Endodermal cell (in vitro differentiated cells): Measurements from ENCODE around the gene LIPC. TPM values are rescaled to one million over a fixed set of nuclear protein-coding genes. Genes with fewer than 3 reads are reported as not detected.
A peak's percentile ranks its signal among the peaks of the same experiment; 100 is the strongest.

Experiments
- DNase-seq: peaks from one replicate; pipeline ENCODE4 v3.0.0-alpha.2; 2017
- H3K27ac ChIP-seq: 2 replicates; pipeline ENCODE4 v1.5.1; 2013; ENCODE audit warnings: mild to moderate bottlenecking, low read depth, low read length, moderate library complexity
- H3K27me3 ChIP-seq: 2 replicates; pipeline ENCODE4 v1.6.1; 2013; ENCODE audit warnings: mild to moderate bottlenecking, low read length, moderate library complexity; ENCODE audit not compliant: insufficient read depth, control insufficient read depth, poor library complexity, severe bottlenecking
- H3K36me3 ChIP-seq: 2 replicates; pipeline ENCODE4 v1.7.0; 2013; ENCODE audit warnings: mild to moderate bottlenecking, low read length, moderate library complexity; ENCODE audit not compliant: control insufficient read depth, insufficient read depth
- H3K4me1 ChIP-seq: one replicate; pipeline ENCODE4 v1.7.0; 2013; ENCODE audit warnings: low read length; ENCODE audit not compliant: control insufficient read depth, insufficient read depth
- H3K4me3 ChIP-seq: 2 replicates; pipeline ENCODE4 v1.5.1; 2013; ENCODE audit warnings: mild to moderate bottlenecking, low read length, moderate library complexity
- H3K9ac ChIP-seq: 2 replicates; pipeline ENCODE4 v1.6.1; 2013; ENCODE audit warnings: mild to moderate bottlenecking, low read length, moderate library complexity; ENCODE audit not compliant: poor library complexity, severe bottlenecking; ENCODE audit errors: extremely low read depth
- H3K9me3 ChIP-seq: 2 replicates; pipeline ENCODE4 v1.6.1; 2013; ENCODE audit warnings: mild to moderate bottlenecking, low read length, moderate library complexity; ENCODE audit not compliant: control insufficient read depth
- H3K27ac Mint-ChIP-seq: 2 replicates; pipeline ENCODE4 v1.8.0; 2020; ENCODE audit warnings: mixed read lengths
- H3K27me3 Mint-ChIP-seq: 2 replicates; pipeline ENCODE4 v1.8.0; 2021; ENCODE audit warnings: mild to moderate bottlenecking, mixed read lengths; ENCODE audit not compliant: insufficient read depth
- H3K36me3 Mint-ChIP-seq: 2 replicates; pipeline ENCODE4 v1.8.0; 2020; ENCODE audit warnings: low read depth, mixed read lengths
- H3K4me1 Mint-ChIP-seq: 2 replicates; pipeline ENCODE4 v1.8.0; 2020; ENCODE audit warnings: mixed read lengths
- H3K4me3 Mint-ChIP-seq: 2 replicates; pipeline ENCODE4 v1.8.0; 2020; ENCODE audit warnings: mild to moderate bottlenecking, moderate library complexity, mixed read lengths
- H3K9me3 Mint-ChIP-seq: 2 replicates; pipeline ENCODE4 v1.8.0; 2020; ENCODE audit warnings: mild to moderate bottlenecking, mixed read lengths
- CTCF ChIP-seq: fragments of 200-600 bp; sonication (generic); conservative IDR thresholded peaks from 2 replicates; pipeline ENCODE4 v1.5.0; 2021; ENCODE audit warnings: antibody characterized with exemption, mild to moderate bottlenecking
- WGBS, 2 experiments: methylation state at CpG; one replicate each; pipeline versions ENCODE4 v1.1.5 to v1.1.7; 2013; ENCODE audit warnings: missing lambda C conversion rate in 2 of 2, mixed read lengths in 1 of 2; ENCODE audit not compliant: insufficient coverage in 1 of 2, insufficient read length in 1 of 2; 5-methylcytosine and 5-hydroxymethylcytosine counted together
- total RNA-seq, 2 donors: library from RNA; stranded (reverse); fragmentation: NEBNext Ultra II Directional in 1 of 2; extraction: Animal tissue kit (Norgen Biotek cat#: 25700) in 1 of 2; gene quantifications; 2 replicates in 1 of 2; 3 replicates in 1 of 2; pipeline ENCODE4 v1.2.1, GENCODE V29; 2021

Gene LIPC
- total RNA-seq, 2 donors from 2014 or later = not detected

DNA sequence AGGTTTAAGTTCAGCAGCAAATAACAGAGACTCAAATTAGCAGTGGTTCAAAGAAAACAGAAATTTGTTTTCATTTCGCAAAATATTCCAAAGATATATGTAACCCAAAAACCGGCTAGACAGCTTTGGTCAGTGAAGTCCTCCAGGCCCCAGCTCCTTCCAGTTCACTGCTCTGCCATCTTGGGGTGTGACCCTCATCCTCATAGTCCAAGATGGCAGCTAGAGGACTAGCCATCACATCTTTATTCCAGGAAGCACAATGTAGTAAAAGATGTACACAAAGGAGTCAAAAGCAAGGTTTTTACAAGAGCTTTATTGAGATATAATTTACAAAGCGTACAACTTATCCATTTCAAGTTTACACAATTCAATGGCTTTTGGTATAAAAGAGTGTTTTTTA lies 107.1 kb downstream of the LIPC start:
- TF ChIP-seq CTCF = no peak
- no peaks in the 10 kb centered on the region for H3K9me3 Mint-ChIP-seq
- Histone ChIP-seq H3K9ac (no peak overlapping the region), H3K27ac (no peak overlapping the region), H3K36me3 (no peaks in the 10 kb centered on the region), H3K4me3 (no peak overlapping the region), H3K9me3 (no peaks in the 10 kb centered on the region), H3K27me3 (no peaks in the 10 kb centered on the region), H3K4me1 (no peaks in the 10 kb centered on the region)
- no peaks in the 10 kb centered on the region for H3K27me3 Mint-ChIP-seq
- no peaks in the 10 kb centered on the region for H3K36me3 Mint-ChIP-seq
- no peak overlapping the region for H3K4me3 Mint-ChIP-seq
- no peak overlapping the region for H3K27ac Mint-ChIP-seq
- peaks cover 11% of the 10 kb centered on the region for H3K4me1 Mint-ChIP-seq
- DNase-seq = no peak
- WGBS, 2 experiments = 92 to 93% methylated on average over 2 of the region's 3 CpGs

GRCh38 chr15:58539548-58539947 lies 107.8 kb downstream of the LIPC start:
- Histone ChIP-seq H3K27me3 (no peaks in the 10 kb centered on the region), H3K36me3 (no peaks in the 10 kb centered on the region), H3K9me3 (no peaks in the 10 kb centered on the region), H3K4me1 (no peaks in the 10 kb centered on the region), H3K4me3 (no peak overlapping the region), H3K27ac (no peak overlapping the region), H3K9ac (no peak overlapping the region)
- no peaks in the 10 kb centered on the region for H3K9me3 Mint-ChIP-seq
- H3K27ac Mint-ChIP-seq = no peak overlapping the region
- DNase-seq = peak; percentile 22
- H3K4me3 Mint-ChIP-seq = no peak overlapping the region
- H3K4me1 Mint-ChIP-seq = peaks cover 11% of the 10 kb centered on the region
- H3K27me3 Mint-ChIP-seq = no peaks in the 10 kb centered on the region
- no peaks in the 10 kb centered on the region for H3K36me3 Mint-ChIP-seq
- 86 to 100% methylated on average over 1 of the region's 1 CpG for WGBS, 2 experiments
- TF ChIP-seq CTCF = no peak

DNA sequence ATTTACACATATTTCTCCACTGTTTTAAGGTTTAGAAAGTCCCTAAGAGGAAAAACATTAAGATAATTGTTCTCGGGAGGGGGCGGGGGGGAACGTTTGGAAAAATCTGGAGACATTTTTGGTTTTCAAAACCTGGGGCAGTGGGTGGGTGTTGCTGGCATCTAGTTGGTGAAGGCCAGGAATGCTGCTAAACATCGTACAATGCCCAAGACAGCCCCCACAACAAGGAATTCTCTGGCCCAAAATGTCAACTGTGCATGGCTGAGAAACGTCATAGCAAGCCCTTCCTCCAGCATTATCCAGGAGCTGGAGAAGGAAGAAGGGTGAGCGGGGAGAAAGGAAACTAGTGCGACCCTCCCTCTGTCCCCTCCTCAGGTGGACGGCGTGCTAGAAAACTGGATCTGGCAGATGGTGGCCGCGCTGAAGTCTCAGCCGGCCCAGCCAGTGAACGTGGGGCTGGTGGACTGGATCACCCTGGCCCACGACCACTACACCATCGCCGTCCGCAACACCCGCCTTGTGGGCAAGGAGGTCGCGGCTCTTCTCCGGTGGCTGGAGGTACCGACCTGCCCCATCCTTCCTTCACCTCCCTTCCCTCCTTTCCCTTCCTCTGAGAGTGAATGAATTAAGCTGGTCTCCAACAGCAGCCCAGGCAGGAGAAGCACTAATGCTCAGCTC lies 109.8 kb downstream of the LIPC start:
- H3K27me3 Mint-ChIP-seq = no peaks in the 10 kb centered on the region
- no peak overlapping the region for H3K9ac ChIP-seq
- 84 to 91% methylated on average over 9 to 22 of the region's 22 CpGs for WGBS, 2 experiments
- no peaks in the 10 kb centered on the region for H3K9me3 ChIP-seq
- no peaks in the 10 kb centered on the region for H3K4me1 ChIP-seq
- no peak overlapping the region for H3K27ac Mint-ChIP-seq
- no peak for DNase-seq
- no peaks in the 10 kb centered on the region for H3K36me3 Mint-ChIP-seq
- no peak overlapping the region for H3K4me3 ChIP-seq
- no peak overlapping the region for H3K4me3 Mint-ChIP-seq
- TF ChIP-seq CTCF = no peak
- H3K27ac ChIP-seq = no peak overlapping the region
- peaks cover 12% of the 10 kb centered on the region for H3K4me1 Mint-ChIP-seq
- no peaks in the 10 kb centered on the region for H3K36me3 ChIP-seq
- no peaks in the 10 kb centered on the region for H3K27me3 ChIP-seq
- no peaks in the 10 kb centered on the region for H3K9me3 Mint-ChIP-seq
